ENCODE data around the gene MTHFS.

DNA sequence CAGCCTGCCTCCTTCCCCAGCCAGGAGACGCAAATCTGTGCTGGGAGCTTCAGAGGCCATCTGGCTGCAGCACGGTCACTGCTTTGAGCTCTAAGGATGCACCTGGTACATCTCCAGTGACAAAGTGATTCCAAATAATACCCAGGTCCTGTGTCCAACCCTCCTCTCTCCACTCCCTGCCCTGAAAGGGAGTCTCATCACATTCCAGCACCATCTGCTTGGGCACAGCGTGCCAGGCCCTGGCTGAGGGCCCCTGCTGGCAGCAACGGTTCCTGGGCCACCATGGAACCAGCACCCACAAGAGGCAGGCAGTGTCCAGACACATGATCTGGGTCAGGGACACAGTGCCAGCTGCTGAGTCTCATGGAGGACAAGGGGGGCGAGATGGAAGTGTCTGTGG lies 81.3 kb downstream of the MTHFS start:
- TF ChIP-seq, protein P1, sequence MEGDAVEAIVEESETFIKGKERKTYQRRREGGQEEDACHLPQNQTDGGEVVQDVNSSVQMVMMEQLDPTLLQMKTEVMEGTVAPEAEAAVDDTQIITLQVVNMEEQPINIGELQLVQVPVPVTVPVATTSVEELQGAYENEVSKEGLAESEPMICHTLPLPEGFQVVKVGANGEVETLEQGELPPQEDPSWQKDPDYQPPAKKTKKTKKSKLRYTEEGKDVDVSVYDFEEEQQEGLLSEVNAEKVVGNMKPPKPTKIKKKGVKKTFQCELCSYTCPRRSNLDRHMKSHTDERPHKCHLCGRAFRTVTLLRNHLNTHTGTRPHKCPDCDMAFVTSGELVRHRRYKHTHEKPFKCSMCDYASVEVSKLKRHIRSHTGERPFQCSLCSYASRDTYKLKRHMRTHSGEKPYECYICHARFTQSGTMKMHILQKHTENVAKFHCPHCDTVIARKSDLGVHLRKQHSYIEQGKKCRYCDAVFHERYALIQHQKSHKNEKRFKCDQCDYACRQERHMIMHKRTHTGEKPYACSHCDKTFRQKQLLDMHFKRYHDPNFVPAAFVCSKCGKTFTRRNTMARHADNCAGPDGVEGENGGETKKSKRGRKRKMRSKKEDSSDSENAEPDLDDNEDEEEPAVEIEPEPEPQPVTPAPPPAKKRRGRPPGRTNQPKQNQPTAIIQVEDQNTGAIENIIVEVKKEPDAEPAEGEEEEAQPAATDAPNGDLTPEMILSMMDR (IDR thresholded peaks at IDR 0.05; ENCODE audit: insufficient read depth, low read length, poor library complexity, severe bottlenecking), result no peak
- TF ChIP-seq EZH2phosphoT487 (conservative IDR thresholded peaks at IDR 0.05; ENCODE audit: low read length), result no peak

All from SU-DHL-6 (cell line).